Muscle layer of colon (tissue), 2 donors: Measurements from ENCODE around the gene METTL21C.

Source experiments
- H3K27ac ChIP-seq: one replicate; pipeline ENCODE4 v1.7.0; 2013; ENCODE audit warnings: low read depth, mild to moderate bottlenecking, low read length, moderate library complexity
- H3K27me3 ChIP-seq, 2 donors: one replicate each; pipeline ENCODE4 v1.7.0; 2013; ENCODE audit warnings: low read length in 2 of 2, mild to moderate bottlenecking in 2 of 2; ENCODE audit not compliant: insufficient read depth in 2 of 2, control insufficient read depth in 1 of 2
- H3K36me3 ChIP-seq: one replicate; pipeline ENCODE4 v1.7.0; 2013; ENCODE audit warnings: mild to moderate bottlenecking, low read length; ENCODE audit not compliant: insufficient read depth
- H3K4me1 ChIP-seq: one replicate; pipeline ENCODE4 v1.7.0; 2013; ENCODE audit warnings: mild to moderate bottlenecking, low read length; ENCODE audit not compliant: insufficient read depth
- H3K4me3 ChIP-seq, 2 donors: one replicate each; pipeline ENCODE4 v1.7.0; 2013; ENCODE audit warnings: low read length in 2 of 2, low read depth in 1 of 2, mild to moderate bottlenecking in 1 of 2, moderate library complexity in 1 of 2
- H3K9ac ChIP-seq: one replicate; pipeline ENCODE4 v1.7.0; 2013; ENCODE audit warnings: low read length
- H3K9me3 ChIP-seq: one replicate; pipeline ENCODE4 v1.7.0; 2013; ENCODE audit warnings: mild to moderate bottlenecking, low read length
- donor health status: abdominal sarcoma.
- donor health status: Adenocarcinoma of cecum.

The METTL21C gene

GRCh38 chr13:102654756-102655155 lies 40.1 kb downstream of the METTL21C start:
- peaks cover 19% of the 10 kb centered on the region for H3K36me3 ChIP-seq
- H3K27ac ChIP-seq, result no peak overlapping the region
- H3K27me3 ChIP-seq, result no peaks in the 10 kb centered on the region
- H3K9me3 ChIP-seq, result no peaks in the 10 kb centered on the region
- H3K4me1 ChIP-seq, result no peaks in the 10 kb centered on the region
- no peak overlapping the region for H3K4me3 ChIP-seq
- H3K9ac ChIP-seq, result no peak overlapping the region

DNA sequence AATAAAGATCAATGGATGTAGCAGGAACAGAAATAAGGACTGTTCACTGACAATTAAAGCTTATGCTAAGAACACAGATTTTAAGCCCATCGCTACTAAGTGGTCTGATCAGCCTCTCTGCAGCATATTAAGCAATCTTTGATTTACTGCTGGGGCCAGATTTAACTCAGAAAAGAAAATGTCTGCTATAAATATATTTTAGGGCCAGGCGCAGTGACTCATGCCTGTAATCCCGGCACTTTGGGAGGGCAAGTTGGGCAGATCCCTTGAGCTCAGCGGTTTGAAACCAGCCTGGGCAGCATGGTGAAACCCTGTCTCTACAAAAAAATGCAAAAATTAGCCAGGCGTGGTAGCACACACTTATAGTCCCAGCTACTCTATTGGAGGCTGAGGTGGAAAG lies 43.0 kb downstream of the METTL21C start:
- Histone ChIP-seq H3K4me1 (no peaks in the 10 kb centered on the region), H3K27me3 (no peaks in the 10 kb centered on the region), H3K4me3 (no peak overlapping the region), H3K27ac (no peak overlapping the region), H3K9me3 (no peaks in the 10 kb centered on the region), H3K36me3 (peaks cover 27% of the 10 kb centered on the region), H3K9ac (no peak overlapping the region)

DNA sequence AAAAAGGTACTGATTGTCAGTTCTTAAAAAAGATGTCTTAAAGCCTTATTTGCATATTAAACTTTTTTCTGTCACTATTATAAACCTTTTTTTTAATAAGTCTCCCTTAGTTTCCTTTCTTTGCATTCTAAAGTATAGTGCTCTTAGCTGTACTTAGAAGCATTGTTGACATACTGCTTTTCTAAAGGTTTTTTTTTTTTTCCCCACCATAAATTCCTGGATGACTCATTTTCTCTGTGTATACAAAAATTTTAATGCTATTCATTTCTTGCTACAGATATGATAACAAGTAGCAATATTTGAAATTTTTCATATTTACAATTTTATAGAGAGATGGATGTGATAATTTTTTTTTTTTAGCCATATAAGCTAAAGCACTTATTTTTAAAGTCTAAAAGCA lies 43.5 kb downstream of the METTL21C start:
- no peak overlapping the region for H3K27ac ChIP-seq
- no peaks in the 10 kb centered on the region for H3K27me3 ChIP-seq
- no peaks in the 10 kb centered on the region for H3K9me3 ChIP-seq
- H3K4me1 ChIP-seq, result no peaks in the 10 kb centered on the region
- H3K36me3 ChIP-seq, result peaks cover 30% of the 10 kb centered on the region
- no peak overlapping the region for H3K4me3 ChIP-seq
- no peak overlapping the region for H3K9ac ChIP-seq

- no peak overlapping the region for H3K27ac ChIP-seq
These were observed 44.4 kb downstream of the METTL21C start for GRCh38 chr13:102650444-102650843.

GRCh38 chr13:102648046-102648445 lies 46.8 kb downstream of the METTL21C start:
- Histone ChIP-seq H3K36me3 (peaks cover 45% of the 10 kb centered on the region), H3K9ac (no peak overlapping the region), H3K27ac (no peak overlapping the region), H3K4me3 (no peak overlapping the region), H3K27me3 (no peaks in the 10 kb centered on the region), H3K9me3 (no peaks in the 10 kb centered on the region), H3K4me1 (no peaks in the 10 kb centered on the region)

More at GRCh38 chr13:102650444-102650843, 44.4 kb downstream of the METTL21C start:
- no peaks in the 10 kb centered on the region for H3K27me3 ChIP-seq
- no peak overlapping the region for H3K9ac ChIP-seq
- no peaks in the 10 kb centered on the region for H3K4me1 ChIP-seq
- H3K36me3 ChIP-seq, result peaks cover 35% of the 10 kb centered on the region
- no peak overlapping the region for H3K4me3 ChIP-seq
- H3K9me3 ChIP-seq, result no peaks in the 10 kb centered on the region

DNA sequence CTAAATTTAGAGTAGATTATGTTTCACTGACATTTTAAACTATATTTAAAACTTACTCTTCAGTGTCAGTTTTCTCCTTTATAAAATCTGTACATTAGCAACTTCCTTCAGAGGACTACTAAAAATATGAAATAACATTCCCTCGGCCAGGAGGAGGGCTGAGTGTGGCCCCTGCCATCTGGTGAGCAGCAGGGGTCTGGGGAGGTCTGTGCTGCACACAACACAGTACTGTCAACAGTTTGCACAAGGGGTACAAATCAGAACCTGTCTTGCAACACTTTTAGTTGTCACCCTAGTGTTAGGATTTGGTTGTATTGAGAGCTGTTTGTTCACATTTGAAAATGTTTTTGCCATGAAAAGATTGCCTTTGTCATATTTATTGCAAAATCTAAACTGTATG lies 49.1 kb downstream of the METTL21C start:
- Histone ChIP-seq H3K36me3 (peaks cover 58% of the 10 kb centered on the region), H3K4me1 (no peaks in the 10 kb centered on the region), H3K9me3 (no peaks in the 10 kb centered on the region), H3K27me3 (no peaks in the 10 kb centered on the region), H3K27ac (no peak overlapping the region), H3K4me3 (no peak overlapping the region), H3K9ac (no peak overlapping the region)

- H3K36me3 ChIP-seq, result peaks cover 60% of the 10 kb centered on the region
These were observed 51.2 kb downstream of the METTL21C start for GRCh38 chr13:102643656-102644055.

DNA sequence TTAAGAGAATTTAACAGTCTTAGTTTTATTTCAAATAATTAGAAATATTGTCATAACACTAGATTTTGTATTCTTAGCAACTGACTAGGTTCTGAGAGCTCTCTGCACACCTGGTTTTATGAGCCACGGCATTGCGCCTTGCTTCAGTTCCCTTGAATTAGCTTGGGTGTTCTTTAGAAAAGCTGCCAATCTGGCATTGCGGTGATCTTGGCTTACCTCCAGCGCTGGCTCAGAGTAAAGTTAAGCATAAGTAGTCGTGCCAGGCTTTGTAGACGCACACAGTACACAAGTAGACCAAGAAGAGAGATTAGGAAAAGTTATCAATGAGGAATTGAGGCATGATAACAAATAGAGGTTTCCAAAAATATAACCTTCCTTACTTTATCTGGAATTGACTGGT lies 52.4 kb downstream of the METTL21C start:
- H3K4me3 ChIP-seq, result no peak overlapping the region
- H3K9ac ChIP-seq, result no peak overlapping the region
- no peaks in the 10 kb centered on the region for H3K9me3 ChIP-seq
- H3K4me1 ChIP-seq, result no peaks in the 10 kb centered on the region
- H3K27ac ChIP-seq, result no peak overlapping the region
- H3K36me3 ChIP-seq, result peaks cover 62% of the 10 kb centered on the region
- H3K27me3 ChIP-seq, result no peaks in the 10 kb centered on the region

More at GRCh38 chr13:102643656-102644055, 51.2 kb downstream of the METTL21C start:
- H3K4me1 ChIP-seq, result no peaks in the 10 kb centered on the region
- no peak overlapping the region for H3K9ac ChIP-seq
- no peak overlapping the region for H3K27ac ChIP-seq
- no peaks in the 10 kb centered on the region for H3K27me3 ChIP-seq
- no peaks in the 10 kb centered on the region for H3K9me3 ChIP-seq
- H3K4me3 ChIP-seq, result no peak overlapping the region

GRCh38 chr13:102642029-102642428 lies 52.8 kb downstream of the METTL21C start:
- Histone ChIP-seq H3K36me3 (peaks cover 61% of the 10 kb centered on the region), H3K4me1 (no peaks in the 10 kb centered on the region), H3K9ac (no peak overlapping the region), H3K9me3 (no peaks in the 10 kb centered on the region), H3K4me3 (no peak overlapping the region), H3K27ac (no peak overlapping the region), H3K27me3 (no peaks in the 10 kb centered on the region)

DNA sequence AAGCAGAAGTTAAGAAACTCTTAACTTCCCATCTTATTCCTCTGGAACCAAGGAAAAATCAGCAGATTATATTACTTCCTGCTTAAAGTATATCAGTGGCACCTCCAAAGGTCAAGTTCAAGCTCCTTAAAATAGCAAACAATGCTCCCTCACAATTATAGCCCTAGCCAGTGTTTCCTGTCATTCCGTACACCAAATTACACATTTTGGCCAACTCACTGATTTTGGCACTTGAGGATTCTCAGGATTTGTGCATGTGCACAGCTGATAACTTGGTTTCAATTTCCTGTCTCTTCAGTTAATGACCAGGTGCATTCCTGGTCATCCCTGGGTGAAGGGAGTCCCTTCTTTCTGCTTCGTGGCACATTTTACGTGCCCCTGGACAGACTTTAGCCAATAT lies 56.1 kb downstream of the METTL21C start:
- H3K9ac ChIP-seq, result no peak overlapping the region
- H3K4me3 ChIP-seq, result no peak overlapping the region
- H3K4me1 ChIP-seq, result no peaks in the 10 kb centered on the region
- H3K36me3 ChIP-seq, result peaks cover 70% of the 10 kb centered on the region
- H3K27ac ChIP-seq, result no peak overlapping the region
- no peaks in the 10 kb centered on the region for H3K9me3 ChIP-seq
- no peaks in the 10 kb centered on the region for H3K27me3 ChIP-seq
